Measurements from ENCODE around the gene SEC31A. TPM values are rescaled to one million over a fixed set of nuclear protein-coding genes. Genes with fewer than 3 reads are reported as not detected.

The SEC31A gene
- total RNA-seq, 1 donor from 2014 or later: 98.8 TPM

DNA sequence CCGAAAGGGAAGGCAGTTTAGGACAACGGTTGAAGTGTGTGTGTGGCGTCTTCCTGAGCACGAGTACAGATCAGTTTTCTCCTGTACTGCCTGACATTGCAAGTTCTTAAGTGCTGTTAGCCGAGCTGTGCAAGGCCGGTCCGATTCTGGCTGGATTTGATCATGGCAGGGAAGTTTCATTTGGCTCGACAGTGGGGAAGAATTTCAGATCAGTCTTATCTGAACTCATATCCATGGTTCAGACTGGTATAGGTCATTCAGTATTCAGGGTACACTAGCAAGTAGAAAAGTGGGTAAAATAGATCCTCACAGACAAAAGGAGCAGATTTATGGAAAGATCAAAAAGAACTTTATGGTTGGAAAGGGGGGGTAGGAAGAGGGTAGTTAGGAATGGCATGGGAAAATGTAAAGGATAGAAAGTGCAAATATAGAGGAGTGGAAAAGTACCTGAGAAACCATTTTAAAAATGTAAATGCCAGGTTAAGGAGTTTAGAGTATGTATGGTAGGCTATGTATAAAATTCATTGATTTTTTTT is 10.3 kb upstream of the SEC31A start:
- no peak for DNase-seq (ENCODE audit: low read depth)
- H3K4me3 ChIP-seq (ENCODE audit: low read depth, low read length): peak overlapping the region; percentile 87
- TF ChIP-seq, protein P1, sequence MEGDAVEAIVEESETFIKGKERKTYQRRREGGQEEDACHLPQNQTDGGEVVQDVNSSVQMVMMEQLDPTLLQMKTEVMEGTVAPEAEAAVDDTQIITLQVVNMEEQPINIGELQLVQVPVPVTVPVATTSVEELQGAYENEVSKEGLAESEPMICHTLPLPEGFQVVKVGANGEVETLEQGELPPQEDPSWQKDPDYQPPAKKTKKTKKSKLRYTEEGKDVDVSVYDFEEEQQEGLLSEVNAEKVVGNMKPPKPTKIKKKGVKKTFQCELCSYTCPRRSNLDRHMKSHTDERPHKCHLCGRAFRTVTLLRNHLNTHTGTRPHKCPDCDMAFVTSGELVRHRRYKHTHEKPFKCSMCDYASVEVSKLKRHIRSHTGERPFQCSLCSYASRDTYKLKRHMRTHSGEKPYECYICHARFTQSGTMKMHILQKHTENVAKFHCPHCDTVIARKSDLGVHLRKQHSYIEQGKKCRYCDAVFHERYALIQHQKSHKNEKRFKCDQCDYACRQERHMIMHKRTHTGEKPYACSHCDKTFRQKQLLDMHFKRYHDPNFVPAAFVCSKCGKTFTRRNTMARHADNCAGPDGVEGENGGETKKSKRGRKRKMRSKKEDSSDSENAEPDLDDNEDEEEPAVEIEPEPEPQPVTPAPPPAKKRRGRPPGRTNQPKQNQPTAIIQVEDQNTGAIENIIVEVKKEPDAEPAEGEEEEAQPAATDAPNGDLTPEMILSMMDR (conservative IDR thresholded peaks at IDR 0.05; ENCODE audit: low read depth, low read length): no peak

GRCh38 chr4:82900411-82901182 is 9.6 kb upstream of the SEC31A start, which contains the start of gene THAP9:
TSS of gene THAP9 (plus strand) at chr4:82900735. CDS start at chr4:82900803, 68 bp downstream.
- peak; percentile 88 for DNase-seq (ENCODE audit: low read depth)
- peak within 1 kb of the TSS; percentile 87 for H3K4me3 ChIP-seq (ENCODE audit: low read depth, low read length)
- TF ChIP-seq, protein P1 (conservative IDR thresholded peaks at IDR 0.05; ENCODE audit: low read depth, low read length): no peak

DNA sequence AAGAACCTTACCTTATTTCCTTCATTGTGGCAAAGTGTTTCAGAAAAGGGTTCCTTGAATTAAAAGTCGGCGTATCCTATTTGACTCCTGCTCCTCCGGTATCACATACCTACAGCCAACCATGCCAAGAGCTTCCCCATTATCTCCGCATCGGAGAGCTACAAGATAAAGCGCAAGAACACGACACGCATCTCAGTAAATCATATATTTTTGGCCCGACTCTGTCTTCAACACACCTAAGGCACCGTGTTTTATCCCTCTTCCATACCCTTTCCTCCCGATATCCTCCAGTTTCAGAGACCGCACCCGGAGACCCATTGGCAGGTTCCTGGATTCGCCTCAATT is 9.1 kb upstream of the SEC31A start:
- H3K4me3 ChIP-seq (ENCODE audit: low read depth, low read length): peak overlapping the region; percentile 87
- DNase-seq (ENCODE audit: low read depth): no peak
- TF ChIP-seq, protein P1 (conservative IDR thresholded peaks at IDR 0.05; ENCODE audit: low read depth, low read length): no peak

- TF ChIP-seq, protein P1 (conservative IDR thresholded peaks at IDR 0.05; ENCODE audit: low read depth, low read length): no peak
Measured at GRCh38 chr4:82899374-82900065, 8.6 kb upstream of the SEC31A start.

GRCh38 chr4:82898322-82899243 is 7.6 kb upstream of the SEC31A start:
- peak overlapping the region; percentile 87 for H3K4me3 ChIP-seq (ENCODE audit: low read depth, low read length)
- TF ChIP-seq, protein P1 (conservative IDR thresholded peaks at IDR 0.05; ENCODE audit: low read depth, low read length): peak; percentile 53
- no peak for DNase-seq (ENCODE audit: low read depth)

More at GRCh38 chr4:82899374-82900065, 8.6 kb upstream of the SEC31A start:
- no peak for DNase-seq (ENCODE audit: low read depth)
- H3K4me3 ChIP-seq (ENCODE audit: low read depth, low read length): peak overlapping the region; percentile 87

- DNase-seq (ENCODE audit: low read depth): no peak
- no peak overlapping the region for H3K4me3 ChIP-seq (ENCODE audit: low read depth, low read length)
- TF ChIP-seq, protein P1 (conservative IDR thresholded peaks at IDR 0.05; ENCODE audit: low read depth, low read length): no peak
Measured at GRCh38 chr4:82896755-82897154, 5.8 kb upstream of the SEC31A start.

Measured in epithelial cell of proximal tubule (primary cell).